Measurements from ENCODE around the gene SLC13A1.
"Not testable (repeated sequence)": the region's sequence is repeated elsewhere in the genome, so short reads cannot be mapped to it uniquely, and the experiment has no call there.

The SLC13A1 gene

DNA sequence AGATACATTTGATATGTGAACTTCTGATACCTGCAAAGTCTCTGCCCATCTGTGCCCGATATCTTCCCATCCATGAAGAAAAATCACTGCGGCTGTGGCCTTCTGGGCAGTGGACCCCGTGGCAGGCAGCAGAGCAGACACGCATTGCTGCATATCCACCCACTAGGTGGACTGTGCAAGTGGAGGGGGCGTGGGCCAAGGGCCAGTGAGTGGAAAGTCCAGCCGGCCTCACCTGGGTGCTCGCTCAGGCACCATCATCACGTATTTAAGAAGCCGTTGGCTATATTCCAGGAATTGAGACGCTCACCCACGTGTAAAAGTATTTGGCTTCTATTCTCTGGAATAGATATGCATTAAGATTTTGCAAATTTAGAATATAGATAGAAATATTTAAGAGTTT lies 30.8 kb upstream of the SLC13A1 start:
- no peak overlapping the region for H3K4me3 Mint-ChIP-seq
- H3K9me3 Mint-ChIP-seq = peaks cover 2% of the 10 kb centered on the region
- TF ChIP-seq CTCF (IDR thresholded peaks at IDR 0.05; ENCODE audit: unreplicated experiment in 3 of 3) = no peak
- H3K27me3 Mint-ChIP-seq (ENCODE audit: low read depth) = peaks cover 3% of the 10 kb centered on the region
- peaks cover 24% of the 10 kb centered on the region for H3K4me1 Mint-ChIP-seq
- H3K36me3 Mint-ChIP-seq (ENCODE audit: low read depth) = no peaks in the 10 kb centered on the region
- peak overlapping the region in 2 of 3 experiments; percentile 61 to 74 for H3K27ac Mint-ChIP-seq

DNA sequence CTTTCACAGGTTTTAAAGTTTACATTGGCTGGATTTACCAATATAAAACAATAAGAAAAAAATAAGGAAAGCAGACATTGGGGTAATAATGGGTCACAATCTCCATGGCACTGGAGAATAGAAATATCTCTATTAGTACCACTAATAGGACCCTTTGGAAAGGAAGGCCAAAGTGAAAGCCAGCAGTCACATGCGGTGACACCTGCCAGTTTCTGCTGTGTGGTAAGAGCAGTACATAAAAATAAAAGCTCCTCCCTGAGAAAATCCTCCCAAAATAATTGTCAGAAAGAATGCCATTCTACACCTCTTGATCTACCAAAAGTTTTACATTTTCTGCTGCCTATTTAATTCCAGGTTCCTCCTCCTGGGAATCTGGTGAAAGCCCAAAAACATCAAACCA lies 30.4 kb upstream of the SLC13A1 start:
- Mint-ChIP-seq H3K4me3 (no peak overlapping the region), H3K4me1 (peaks cover 24% of the 10 kb centered on the region), H3K27ac (peak overlapping the region in 1 of 3 experiments; percentile 61), H3K9me3 (peaks cover 2% of the 10 kb centered on the region), H3K27me3 (ENCODE audit: low read depth) (peaks cover 3% of the 10 kb centered on the region), H3K36me3 (ENCODE audit: low read depth) (no peaks in the 10 kb centered on the region)
- TF ChIP-seq CTCF (IDR thresholded peaks at IDR 0.05; ENCODE audit: unreplicated experiment in 3 of 3) = no peak

- Mint-ChIP-seq H3K4me3 (no peak overlapping the region), H3K9me3 (peaks cover 2% of the 10 kb centered on the region), H3K27me3 (ENCODE audit: low read depth) (peaks cover 3% of the 10 kb centered on the region), H3K36me3 (ENCODE audit: low read depth) (no peaks in the 10 kb centered on the region), H3K4me1 (peaks cover 24% of the 10 kb centered on the region), H3K27ac (no peak overlapping the region)
- TF ChIP-seq CTCF (IDR thresholded peaks at IDR 0.05; ENCODE audit: unreplicated experiment in 3 of 3) = no peak
These were observed 29.7 kb upstream of the SLC13A1 start for GRCh38 chr7:123229426-123229825.

- H3K36me3 Mint-ChIP-seq (ENCODE audit: low read depth); H3K4me3 Mint-ChIP-seq; H3K27me3 Mint-ChIP-seq (ENCODE audit: low read depth); H3K27ac Mint-ChIP-seq: not testable (repeated sequence)
- H3K4me1 Mint-ChIP-seq = peaks cover 17% of the 10 kb centered on the region
- H3K9me3 Mint-ChIP-seq = peaks cover 13% of the 10 kb centered on the region
These were observed 27.9 kb upstream of the SLC13A1 start for GRCh38 chr7:123227666-123228065.

GRCh38 chr7:123220396-123220795 lies 20.6 kb upstream of the SLC13A1 start:
- TF ChIP-seq CTCF (IDR thresholded peaks at IDR 0.05; ENCODE audit: unreplicated experiment in 3 of 3) = no peak
- no peaks in the 10 kb centered on the region for H3K27me3 Mint-ChIP-seq (ENCODE audit: low read depth)
- peaks cover 4% of the 10 kb centered on the region for H3K4me1 Mint-ChIP-seq
- peaks cover 43% of the 10 kb centered on the region for H3K9me3 Mint-ChIP-seq
- no peak overlapping the region for H3K4me3 Mint-ChIP-seq
- no peaks in the 10 kb centered on the region for H3K36me3 Mint-ChIP-seq (ENCODE audit: low read depth)
- peak overlapping the region in 2 of 3 experiments; percentile 30 to 68 for H3K27ac Mint-ChIP-seq

GRCh38 chr7:123218866-123219265 lies 19.1 kb upstream of the SLC13A1 start:
- peaks cover 52% of the 10 kb centered on the region for H3K9me3 Mint-ChIP-seq
- no peak for TF ChIP-seq CTCF (IDR thresholded peaks at IDR 0.05; ENCODE audit: unreplicated experiment in 3 of 3)
- peaks cover 4% of the 10 kb centered on the region for H3K36me3 Mint-ChIP-seq (ENCODE audit: low read depth)
- H3K4me3 Mint-ChIP-seq = no peak overlapping the region
- peaks cover 4% of the 10 kb centered on the region for H3K4me1 Mint-ChIP-seq
- H3K27ac Mint-ChIP-seq = peak overlapping the region in 2 of 3 experiments; percentile 27 to 49
- no peaks in the 10 kb centered on the region for H3K27me3 Mint-ChIP-seq (ENCODE audit: low read depth)
